Vagina (tissue), 2 donors: ENCODE results near the gene ZNF227. TPM values are rescaled to one million over a fixed set of nuclear protein-coding genes. Genes with fewer than 3 reads are reported as not detected.
A peak's percentile ranks its signal among the peaks of the same experiment; 100 is the strongest.

Experiments
- DNase-seq, 2 donors: peaks; one replicate each; pipeline ENCODE4 v3.0.0-alpha.2; 2017; ENCODE audit errors: extremely low spot score in 2 of 2
- H3K27ac ChIP-seq: fragments of 200-600 bp; sonication (generic); one replicate; pipeline ENCODE4 v1.5.1; 2019
- H3K27me3 ChIP-seq: fragments of 200-600 bp; sonication (generic); one replicate; pipeline ENCODE4 v1.5.1; 2019
- H3K36me3 ChIP-seq, 2 donors: fragments of 200-600 bp; sonication (generic); one replicate each; pipeline ENCODE4 v1.5.1; 2017 to 2019
- H3K4me1 ChIP-seq: fragments of 200-600 bp; sonication (generic); one replicate; pipeline ENCODE4 v1.5.1; 2019
- H3K4me3 ChIP-seq, 2 donors: fragments of 200-600 bp; sonication (generic); 1 replicate in 1 of 2; 2 replicates in 1 of 2; pipeline ENCODE4 v1.5.1; 2016 to 2019
- H3K9me3 ChIP-seq: fragments of 200-600 bp; sonication (generic); one replicate; pipeline ENCODE4 v1.5.1; 2019
- CTCF ChIP-seq, 3 experiments: fragments of 450-650 bp in 2 of 3; fragments of 200-600 bp in 1 of 3; sonication (generic) in 1 of 3; IDR thresholded peaks; one replicate each; pipeline ENCODE4 v1.5.1; 2017 to 2019; ENCODE audit warnings: antibody characterized with exemption in 3 of 3, mild to moderate bottlenecking in 2 of 3, moderate library complexity in 2 of 3
- POLR2A ChIP-seq, 2 donors: fragments of 450-650 bp; IDR thresholded peaks; one replicate each; pipeline ENCODE4 v1.6.1; 2017; ENCODE audit warnings: antibody characterized with exemption in 2 of 2, mild to moderate bottlenecking in 2 of 2, moderate library complexity in 2 of 2
- POLR2AphosphoS5 ChIP-seq, 2 donors: sonication (generic); formaldehyde crosslinking; IDR thresholded peaks; one replicate each; pipeline ENCODE4 v1.9.0; 2017; ENCODE audit warnings: antibody characterized with exemption in 2 of 2, mild to moderate bottlenecking in 2 of 2, low read depth in 1 of 2; ENCODE audit not compliant: insufficient read depth in 1 of 2
- intact Hi-C: fragments of 100-400 bp; cut with DNase I; formaldehyde crosslinking; loops from one replicate; pipeline ENCODE4 v1.15.1; 2023
- total RNA-seq: library from RNA; depleted of rRNA; stranded (reverse); fragments of >200 nt; gene quantifications from one replicate; pipeline ENCODE4 v1.2.3, GENCODE V29; 2016

ZNF227 gene
- total RNA-seq, 1 donor from 2014 or later, result 14.2 TPM

- H3K36me3 ChIP-seq, result no peaks in the 10 kb centered on the region
- H3K4me1 ChIP-seq, result no peaks in the 10 kb centered on the region
- no peak for DNase-seq
- intact Hi-C loops, result no loop called here
- H3K27me3 ChIP-seq, result no peaks in the 10 kb centered on the region
- H3K9me3 ChIP-seq, result peaks cover 18% of the 10 kb centered on the region
- H3K27ac ChIP-seq, result no peak overlapping the region
- H3K4me3 ChIP-seq, result no peak overlapping the region
- no peak for TF ChIP-seq POLR2A (IDR thresholded peaks at IDR 0.05)
- TF ChIP-seq POLR2AphosphoS5 (IDR thresholded peaks at IDR 0.05; ENCODE audit: insufficient read depth in 1 of 2, low read depth in 1 of 2), result no peak
- no peak for TF ChIP-seq CTCF (IDR thresholded peaks at IDR 0.05)
Measured at GRCh38 chr19:44258136-44258535, 45.8 kb downstream of the ZNF227 start.

- Histone ChIP-seq H3K4me1 (no peaks in the 10 kb centered on the region), H3K9me3 (peaks cover 18% of the 10 kb centered on the region), H3K27ac (no peak overlapping the region), H3K4me3 (no peak overlapping the region), H3K27me3 (no peaks in the 10 kb centered on the region), H3K36me3 (no peaks in the 10 kb centered on the region)
- no peak for DNase-seq
- no peak for TF ChIP-seq CTCF (IDR thresholded peaks at IDR 0.05)
- no peak for TF ChIP-seq POLR2AphosphoS5 (IDR thresholded peaks at IDR 0.05; ENCODE audit: insufficient read depth in 1 of 2, low read depth in 1 of 2)
- TF ChIP-seq POLR2A (IDR thresholded peaks at IDR 0.05), result no peak
- intact Hi-C loops, result no loop called here
Measured at GRCh38 chr19:44258835-44259413, 46.6 kb downstream of the ZNF227 start.

- Histone ChIP-seq H3K4me3 (peak overlapping the region in 1 of 2 donors; percentile 29), H3K36me3 (no peaks in the 10 kb centered on the region), H3K9me3 (peaks cover 16% of the 10 kb centered on the region), H3K27me3 (no peaks in the 10 kb centered on the region), H3K4me1 (no peaks in the 10 kb centered on the region), H3K27ac (no peak overlapping the region)
- intact Hi-C loops, result no loop called here
- DNase-seq, result no peak
- TF ChIP-seq POLR2AphosphoS5 (IDR thresholded peaks at IDR 0.05; ENCODE audit: insufficient read depth in 1 of 2, low read depth in 1 of 2), result no peak
- TF ChIP-seq CTCF (IDR thresholded peaks at IDR 0.05), result no peak
- TF ChIP-seq POLR2A (IDR thresholded peaks at IDR 0.05), result no peak
Measured at GRCh38 chr19:44260343-44260681, 48.0 kb downstream of the ZNF227 start.

GRCh38 chr19:44260695-44261446 lies 48.5 kb downstream of the ZNF227 start:
- H3K4me3 ChIP-seq, result no peak overlapping the region
- no peaks in the 10 kb centered on the region for H3K27me3 ChIP-seq
- no peaks in the 10 kb centered on the region for H3K36me3 ChIP-seq
- intact Hi-C loops, result no loop called here
- DNase-seq, result no peak
- no peak overlapping the region for H3K27ac ChIP-seq
- TF ChIP-seq POLR2A (IDR thresholded peaks at IDR 0.05) (no peak), CTCF (IDR thresholded peaks at IDR 0.05) (no peak), POLR2AphosphoS5 (IDR thresholded peaks at IDR 0.05; ENCODE audit: insufficient read depth in 1 of 2, low read depth in 1 of 2) (no peak)
- no peaks in the 10 kb centered on the region for H3K4me1 ChIP-seq
- peaks cover 16% of the 10 kb centered on the region for H3K9me3 ChIP-seq

- intact Hi-C loops, result no loop called here
- DNase-seq, result no peak
- H3K27ac ChIP-seq, result no peak overlapping the region
- no peak overlapping the region for H3K4me3 ChIP-seq
- peaks cover 20% of the 10 kb centered on the region for H3K9me3 ChIP-seq
- H3K4me1 ChIP-seq, result no peaks in the 10 kb centered on the region
- peaks cover 0 to 7% of the 10 kb centered on the region in 2 donors for H3K36me3 ChIP-seq
- H3K27me3 ChIP-seq, result no peaks in the 10 kb centered on the region
- TF ChIP-seq POLR2A (IDR thresholded peaks at IDR 0.05) (no peak), CTCF (IDR thresholded peaks at IDR 0.05) (no peak), POLR2AphosphoS5 (IDR thresholded peaks at IDR 0.05; ENCODE audit: insufficient read depth in 1 of 2, low read depth in 1 of 2) (no peak)
Measured at GRCh38 chr19:44277331-44277730, 65.0 kb downstream of the ZNF227 start.
